K562 (cell line): ENCODE results near the gene PLA2G2C.

Source experiments
- HCFC1 ChIP-seq: IDR thresholded peaks from 2 replicates; pipeline ENCODE4 v1.6.1; 2012; ENCODE audit warnings: low read depth, low read length, improper control_type of control experiment
- SFPQ ChIP-seq: fragments of 200-400 bp; formaldehyde crosslinking; IDR thresholded peaks from 2 replicates; pipeline ENCODE4 v1.6.1; 2017; ENCODE audit warnings: mild to moderate bottlenecking, low read depth, low read length, moderate library complexity
- TF ChIP-seq, protein P1 (sequence below), 3 experiments: IDR thresholded peaks in 2 of 3; conservative IDR thresholded peaks in 1 of 3; 2 replicates each; pipeline ENCODE4 v1.5.1; 2011 to 2012; ENCODE audit warnings: low read length in 3 of 3, mild to moderate bottlenecking in 3 of 3, control low read depth in 2 of 3, improper control_type of control experiment in 1 of 3, inconsistent platforms in 1 of 3, low read depth in 1 of 3, mixed read lengths in 1 of 3, moderate library complexity in 1 of 3; ENCODE audit not compliant: insufficient read depth in 2 of 3

DNA sequence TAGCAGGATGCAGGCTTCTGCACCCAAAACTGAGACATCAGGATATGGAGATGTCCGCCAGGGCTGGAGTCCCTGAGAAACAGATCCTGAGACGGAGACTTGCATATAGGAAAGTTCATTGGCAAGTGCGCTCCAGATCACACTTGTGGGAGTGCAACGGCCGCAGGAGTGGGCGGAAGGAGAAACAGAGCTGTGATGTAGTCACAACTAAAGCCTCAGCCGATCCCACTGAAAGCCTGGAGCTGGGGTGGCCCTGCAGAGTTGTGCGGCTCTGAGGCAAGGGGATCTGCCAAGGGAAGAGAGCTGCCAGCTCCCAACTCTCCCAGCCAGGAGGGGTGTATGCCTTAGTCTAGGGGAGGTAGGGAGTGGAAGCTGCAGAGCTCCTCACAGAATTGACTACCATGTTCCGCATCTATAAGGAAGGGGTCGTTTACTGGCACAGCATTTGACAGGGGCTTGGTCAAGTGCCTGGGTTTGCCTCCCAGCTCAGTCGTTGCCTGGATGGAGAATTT lies 42.1 kb upstream of the PLA2G2C start:
- TF ChIP-seq HCFC1 (no peak), SFPQ (no peak)
- TF ChIP-seq, protein P1, sequence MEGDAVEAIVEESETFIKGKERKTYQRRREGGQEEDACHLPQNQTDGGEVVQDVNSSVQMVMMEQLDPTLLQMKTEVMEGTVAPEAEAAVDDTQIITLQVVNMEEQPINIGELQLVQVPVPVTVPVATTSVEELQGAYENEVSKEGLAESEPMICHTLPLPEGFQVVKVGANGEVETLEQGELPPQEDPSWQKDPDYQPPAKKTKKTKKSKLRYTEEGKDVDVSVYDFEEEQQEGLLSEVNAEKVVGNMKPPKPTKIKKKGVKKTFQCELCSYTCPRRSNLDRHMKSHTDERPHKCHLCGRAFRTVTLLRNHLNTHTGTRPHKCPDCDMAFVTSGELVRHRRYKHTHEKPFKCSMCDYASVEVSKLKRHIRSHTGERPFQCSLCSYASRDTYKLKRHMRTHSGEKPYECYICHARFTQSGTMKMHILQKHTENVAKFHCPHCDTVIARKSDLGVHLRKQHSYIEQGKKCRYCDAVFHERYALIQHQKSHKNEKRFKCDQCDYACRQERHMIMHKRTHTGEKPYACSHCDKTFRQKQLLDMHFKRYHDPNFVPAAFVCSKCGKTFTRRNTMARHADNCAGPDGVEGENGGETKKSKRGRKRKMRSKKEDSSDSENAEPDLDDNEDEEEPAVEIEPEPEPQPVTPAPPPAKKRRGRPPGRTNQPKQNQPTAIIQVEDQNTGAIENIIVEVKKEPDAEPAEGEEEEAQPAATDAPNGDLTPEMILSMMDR (IDR thresholded peaks at IDR 0.05 in 2 of 3, conservative IDR thresholded peaks at IDR 0.05 in 1 of 3; ENCODE audit: insufficient read depth in 2 of 3, low read depth in 1 of 3, low read length in 3 of 3), result no peak
